ENCODE data around the gene PLAAT3. TPM values are rescaled to one million over a fixed set of nuclear protein-coding genes. Genes with fewer than 3 reads are reported as not detected.
"Not testable (repeated sequence)": the region's sequence is repeated elsewhere in the genome, so short reads cannot be mapped to it uniquely, and the experiment has no call there.

Gene PLAAT3
- total RNA-seq, 6 experiments from 2014 or later, result 24.4 to 76.1 (median 52.2) TPM

DNA sequence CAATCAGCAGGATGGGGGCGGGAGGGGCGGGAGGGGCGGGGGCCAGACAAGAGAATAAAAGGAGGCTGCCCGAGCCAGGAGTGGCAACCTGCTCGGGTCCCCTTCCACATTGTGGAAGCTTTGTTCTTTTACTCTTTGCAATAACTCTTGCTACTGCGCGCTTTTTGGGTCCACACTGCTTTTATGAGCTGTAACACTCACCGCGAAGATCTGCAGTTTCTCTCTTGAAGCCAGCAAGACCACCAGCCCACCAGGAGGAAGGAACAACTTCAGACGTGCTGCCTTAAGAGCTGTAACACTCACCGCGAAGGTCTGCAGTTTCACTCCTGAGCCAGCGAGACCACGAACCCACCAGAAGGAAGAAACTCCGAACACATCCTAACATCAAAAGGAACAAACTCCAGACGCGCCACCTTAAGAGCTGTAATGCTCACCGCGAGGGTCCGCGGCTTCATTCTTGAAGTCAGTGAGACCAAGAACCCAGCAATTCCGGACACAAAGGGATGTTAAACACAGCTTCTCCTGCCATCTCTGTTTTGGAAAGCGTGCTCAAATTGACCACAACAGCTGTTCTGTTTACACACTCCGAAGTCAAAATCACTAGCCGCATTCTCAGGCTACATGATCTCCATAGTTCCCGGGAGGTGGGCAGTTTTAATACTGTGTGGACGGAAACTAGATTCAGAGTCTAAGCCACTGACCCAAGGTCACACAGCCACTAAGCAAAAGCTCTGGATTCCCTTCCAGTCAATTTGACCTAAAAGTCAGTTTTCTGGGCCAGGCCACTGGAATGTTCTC lies 62.9 kb downstream of the PLAAT3 start:
- Histone ChIP-seq H3K27me3 (no peaks in the 10 kb centered on the region), H3K9me3 (no peaks in the 10 kb centered on the region), H3K4me1 (no peaks in the 10 kb centered on the region), H3K36me3 (no peaks in the 10 kb centered on the region), H3K27ac (no peak overlapping the region), H3K4me3 (no peak overlapping the region)
- 69% methylated on average over 25 of the region's 27 CpGs for WGBS (ENCODE audit: insufficient coverage, low coverage, low lambda C conversion rate, missing lambda C conversion rate)
- intact Hi-C loops (cut with DNase I), result no loop called here
- DNase-seq (no peak), ATAC-seq (peak in 1 of 4 donors; percentile 18)
- TF ChIP-seq, protein P1, sequence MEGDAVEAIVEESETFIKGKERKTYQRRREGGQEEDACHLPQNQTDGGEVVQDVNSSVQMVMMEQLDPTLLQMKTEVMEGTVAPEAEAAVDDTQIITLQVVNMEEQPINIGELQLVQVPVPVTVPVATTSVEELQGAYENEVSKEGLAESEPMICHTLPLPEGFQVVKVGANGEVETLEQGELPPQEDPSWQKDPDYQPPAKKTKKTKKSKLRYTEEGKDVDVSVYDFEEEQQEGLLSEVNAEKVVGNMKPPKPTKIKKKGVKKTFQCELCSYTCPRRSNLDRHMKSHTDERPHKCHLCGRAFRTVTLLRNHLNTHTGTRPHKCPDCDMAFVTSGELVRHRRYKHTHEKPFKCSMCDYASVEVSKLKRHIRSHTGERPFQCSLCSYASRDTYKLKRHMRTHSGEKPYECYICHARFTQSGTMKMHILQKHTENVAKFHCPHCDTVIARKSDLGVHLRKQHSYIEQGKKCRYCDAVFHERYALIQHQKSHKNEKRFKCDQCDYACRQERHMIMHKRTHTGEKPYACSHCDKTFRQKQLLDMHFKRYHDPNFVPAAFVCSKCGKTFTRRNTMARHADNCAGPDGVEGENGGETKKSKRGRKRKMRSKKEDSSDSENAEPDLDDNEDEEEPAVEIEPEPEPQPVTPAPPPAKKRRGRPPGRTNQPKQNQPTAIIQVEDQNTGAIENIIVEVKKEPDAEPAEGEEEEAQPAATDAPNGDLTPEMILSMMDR (IDR thresholded peaks at IDR 0.05), result no peak
- TF ChIP-seq POLR2A (IDR thresholded peaks at IDR 0.05), result no peak

DNA sequence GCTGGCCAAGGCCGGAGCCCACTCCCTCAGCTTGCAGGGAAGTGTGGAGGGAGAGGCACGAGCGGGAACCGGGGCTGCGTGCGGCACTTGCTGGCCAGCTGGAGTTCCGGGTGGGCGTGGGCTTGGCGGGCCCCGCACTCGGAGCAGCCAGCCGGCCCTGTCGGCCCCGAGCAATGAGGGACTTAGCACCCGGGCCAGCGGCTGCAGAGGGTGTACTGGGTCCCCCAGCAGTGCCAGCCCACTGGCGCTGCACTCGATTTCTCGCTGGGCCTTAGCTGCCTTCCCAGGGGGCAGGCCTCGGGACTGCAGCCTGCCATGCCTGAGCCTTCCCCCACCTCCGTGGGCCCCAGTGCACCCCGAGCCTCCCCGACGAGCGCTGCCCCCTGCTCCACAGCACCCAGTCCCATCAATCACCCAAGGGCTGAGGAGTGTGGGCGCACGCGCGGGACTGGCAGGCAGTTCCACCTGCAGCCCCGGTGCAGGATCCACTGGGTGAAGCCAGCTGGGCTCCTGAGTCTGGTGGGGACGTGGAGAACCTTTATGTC lies 64.0 kb downstream of the PLAAT3 start:
- DNase-seq; H3K27me3 ChIP-seq; intact Hi-C loops (cut with DNase I); H3K4me3 ChIP-seq; ATAC-seq; H3K4me1 ChIP-seq; H3K9me3 ChIP-seq; H3K36me3 ChIP-seq; H3K27ac ChIP-seq: not testable (repeated sequence)
- WGBS (ENCODE audit: insufficient coverage, low coverage, low lambda C conversion rate, missing lambda C conversion rate), result no CpG with 5 or more reads among the region's 31 CpGs

DNA sequence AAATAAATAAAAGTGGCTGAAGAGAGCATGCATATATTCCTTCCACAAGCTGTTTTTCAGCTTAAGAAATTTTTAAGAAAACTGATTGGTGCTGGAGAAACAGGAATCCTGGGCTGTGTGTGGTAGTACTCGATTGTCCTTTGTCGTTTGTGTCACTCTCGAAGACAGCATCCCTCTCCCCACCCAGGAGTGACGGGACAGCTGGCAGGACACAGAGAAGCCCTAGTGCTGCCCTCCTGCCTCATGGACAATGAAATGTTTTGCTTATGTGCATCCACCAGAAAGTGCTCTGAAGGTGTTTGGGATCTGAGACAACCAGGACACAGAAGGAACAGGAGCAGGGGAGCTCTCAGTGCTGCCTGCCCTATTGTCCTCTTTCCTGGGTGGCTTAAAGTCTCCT lies 64.8 kb downstream of the PLAAT3 start:
- no peak overlapping the region for H3K27ac ChIP-seq
- ATAC-seq, result no peak
- 86% methylated on average over 1 of the region's 4 CpGs for WGBS (ENCODE audit: insufficient coverage, low coverage, low lambda C conversion rate, missing lambda C conversion rate)
- intact Hi-C loops (cut with DNase I), result no loop called here
- no peak for DNase-seq
- peaks cover 0 to 6% (median 0%) of the 10 kb centered on the region in 4 donors for H3K36me3 ChIP-seq
- no peaks in the 10 kb centered on the region for H3K4me1 ChIP-seq
- H3K4me3 ChIP-seq, result no peak overlapping the region
- no peaks in the 10 kb centered on the region for H3K9me3 ChIP-seq
- H3K27me3 ChIP-seq, result no peaks in the 10 kb centered on the region
- TF ChIP-seq, protein P1 (IDR thresholded peaks at IDR 0.05), result no peak
- no peak for TF ChIP-seq POLR2A (IDR thresholded peaks at IDR 0.05)

DNA sequence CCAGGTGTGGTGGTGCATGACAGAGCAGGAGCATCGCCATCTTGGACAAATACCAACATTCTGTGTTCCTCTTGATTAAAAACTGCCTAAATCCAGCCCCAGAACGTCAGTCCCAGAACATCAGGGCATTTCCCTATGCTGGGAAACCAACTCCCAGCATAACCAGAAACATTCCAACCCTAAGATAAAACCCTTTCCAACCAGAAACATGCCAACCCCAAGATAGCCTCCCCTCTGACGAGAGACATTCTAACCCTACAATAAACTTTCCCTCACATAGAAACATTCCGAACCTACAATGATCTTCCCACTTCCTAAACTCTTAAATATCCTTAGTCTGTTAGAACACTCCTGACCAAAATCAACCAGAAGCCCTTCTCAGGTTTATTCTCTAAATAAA lies 66.1 kb downstream of the PLAAT3 start:
- TF ChIP-seq, protein P1 (IDR thresholded peaks at IDR 0.05), result no peak
- no peak for TF ChIP-seq POLR2A (IDR thresholded peaks at IDR 0.05)
- intact Hi-C loops (cut with DNase I), result no loop called here
- no peak for ATAC-seq
- H3K4me1 ChIP-seq, result no peaks in the 10 kb centered on the region
- no peaks in the 10 kb centered on the region for H3K9me3 ChIP-seq
- no peak for DNase-seq
- peaks cover 0 to 6% (median 0%) of the 10 kb centered on the region in 4 donors for H3K36me3 ChIP-seq
- no peaks in the 10 kb centered on the region for H3K27me3 ChIP-seq
- no peak overlapping the region for H3K4me3 ChIP-seq
- 60% methylated on average over 3 of the region's 4 CpGs for WGBS (ENCODE audit: insufficient coverage, low coverage, low lambda C conversion rate, missing lambda C conversion rate)
- H3K27ac ChIP-seq, result no peak overlapping the region

DNA sequence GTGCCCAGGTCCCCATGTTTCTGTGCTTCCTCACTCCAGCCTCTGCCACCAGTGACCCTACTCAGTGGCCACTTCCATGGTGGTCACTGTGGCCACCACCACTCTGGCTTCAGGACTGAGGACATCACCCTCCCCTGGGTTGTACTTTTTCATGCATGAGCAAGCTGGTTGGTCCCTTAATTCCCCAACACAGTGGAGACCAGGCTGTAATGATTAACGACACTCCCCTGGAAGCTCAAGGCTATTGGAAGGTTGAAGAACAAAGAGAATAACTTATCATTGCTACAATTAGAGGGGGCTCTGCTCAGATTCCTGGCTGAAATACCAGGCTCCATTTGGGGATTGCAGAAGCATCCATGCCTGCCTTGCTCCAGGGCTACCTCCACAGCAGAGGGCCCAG lies 67.2 kb downstream of the PLAAT3 start:
- TF ChIP-seq, protein P1 (IDR thresholded peaks at IDR 0.05), result no peak
- no peak for TF ChIP-seq POLR2A (IDR thresholded peaks at IDR 0.05)
- H3K27ac ChIP-seq, result no peak overlapping the region
- H3K27me3 ChIP-seq, result no peaks in the 10 kb centered on the region
- peaks cover 0 to 6% (median 0%) of the 10 kb centered on the region in 4 donors for H3K36me3 ChIP-seq
- H3K4me1 ChIP-seq, result no peaks in the 10 kb centered on the region
- ATAC-seq, result no peak
- DNase-seq, result no peak
- H3K4me3 ChIP-seq, result no peak overlapping the region
- intact Hi-C loops (cut with DNase I), result no loop called here
- 100% methylated on average over 1 of the region's 1 CpG for WGBS (ENCODE audit: insufficient coverage, low coverage, low lambda C conversion rate, missing lambda C conversion rate)
- H3K9me3 ChIP-seq, result no peaks in the 10 kb centered on the region

Measured in right lobe of liver (tissue), 6 donors.